ENCODE data around the gene SMIM38. TPM values are rescaled to one million over a fixed set of nuclear protein-coding genes. Genes with fewer than 3 reads are reported as not detected.

Gene SMIM38
- polyA plus RNA-seq, 1 of the 3 experiments (the other 2 are of a cell fraction) = 0.13 TPM

- H3K4me1 ChIP-seq (ENCODE audit: control insufficient read depth in 1 of 2, insufficient read depth in 2 of 2, low read depth in 1 of 2, low read length in 1 of 2) = peaks cover 0 to 5% of the 10 kb centered on the region in 2 experiments; a peak in 1 of 4 replicates
- H3K9me3 ChIP-seq = no peaks in the 10 kb centered on the region
- 100% methylated on average over 1 of the region's 3 CpGs for WGBS (ENCODE audit: low lambda C conversion rate)
- no peak overlapping the region for H3K27ac ChIP-seq (ENCODE audit: low read depth in 2 of 2, low read length in 1 of 2)
- H3K4me3 ChIP-seq (ENCODE audit: low read depth in 2 of 2, low read length in 1 of 2) = no peak overlapping the region
- H3K9ac ChIP-seq = no peak overlapping the region
- H3K36me3 ChIP-seq (replicated peaks in 1 of 2; ENCODE audit: control insufficient read depth in 1 of 2, insufficient read depth in 2 of 2, low read length in 1 of 2) = no peaks in the 10 kb centered on the region
- DNase-seq = no peak
- no peaks in the 10 kb centered on the region for H3K79me2 ChIP-seq (ENCODE audit: insufficient read depth)
- H4K20me1 ChIP-seq (ENCODE audit: insufficient read depth) = no peaks in the 10 kb centered on the region
- no peak overlapping the region for H3K4me2 ChIP-seq
- TF ChIP-seq TCF12 (IDR thresholded peaks at IDR 0.05) (no peak), JUND (IDR thresholded peaks at IDR 0.05) (no peak), TEAD4 (IDR thresholded peaks at IDR 0.05; ENCODE audit: borderline replicate concordance, insufficient read depth) (no peak), MEF2A (IDR thresholded peaks at IDR 0.05; ENCODE audit: borderline replicate concordance, low read depth) (no peak), ELF1 (IDR thresholded peaks at IDR 0.05) (no peak), RCOR1 (IDR thresholded peaks at IDR 0.05; ENCODE audit: low read length) (no peak), MXI1 (IDR thresholded peaks at IDR 0.05; ENCODE audit: low read depth, low read length) (no peak), YY1 (IDR thresholded peaks at IDR 0.05; ENCODE audit: low read depth) (no peak), SIN3A (IDR thresholded peaks at IDR 0.05; ENCODE audit: borderline replicate concordance, low read depth, low read length) (no peak), PBX3 (IDR thresholded peaks at IDR 0.05) (no peak), FOXJ3 (CRISPR knock-in tag; IDR thresholded peaks at IDR 0.05) (no peak), FOSL2 (IDR thresholded peaks at IDR 0.05; ENCODE audit: borderline replicate concordance, low read depth) (no peak), NRF1 (IDR thresholded peaks at IDR 0.05; ENCODE audit: low read depth, low read length) (no peak), RAD21 (IDR thresholded peaks at IDR 0.05; ENCODE audit: low read length) (no peak), FOXM1 (IDR thresholded peaks at IDR 0.05; ENCODE audit: low read depth) (no peak), POLR2AphosphoS5 (IDR thresholded peaks at IDR 0.05; ENCODE audit: low read depth, low read length) (no peak)
- TF ChIP-seq, protein P1, sequence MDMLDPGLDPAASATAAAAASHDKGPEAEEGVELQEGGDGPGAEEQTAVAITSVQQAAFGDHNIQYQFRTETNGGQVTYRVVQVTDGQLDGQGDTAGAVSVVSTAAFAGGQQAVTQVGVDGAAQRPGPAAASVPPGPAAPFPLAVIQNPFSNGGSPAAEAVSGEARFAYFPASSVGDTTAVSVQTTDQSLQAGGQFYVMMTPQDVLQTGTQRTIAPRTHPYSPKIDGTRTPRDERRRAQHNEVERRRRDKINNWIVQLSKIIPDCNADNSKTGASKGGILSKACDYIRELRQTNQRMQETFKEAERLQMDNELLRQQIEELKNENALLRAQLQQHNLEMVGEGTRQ (IDR thresholded peaks at IDR 0.05; ENCODE audit: borderline replicate concordance, low read depth, low read length) = no peak
- TF ChIP-seq, protein P2, sequence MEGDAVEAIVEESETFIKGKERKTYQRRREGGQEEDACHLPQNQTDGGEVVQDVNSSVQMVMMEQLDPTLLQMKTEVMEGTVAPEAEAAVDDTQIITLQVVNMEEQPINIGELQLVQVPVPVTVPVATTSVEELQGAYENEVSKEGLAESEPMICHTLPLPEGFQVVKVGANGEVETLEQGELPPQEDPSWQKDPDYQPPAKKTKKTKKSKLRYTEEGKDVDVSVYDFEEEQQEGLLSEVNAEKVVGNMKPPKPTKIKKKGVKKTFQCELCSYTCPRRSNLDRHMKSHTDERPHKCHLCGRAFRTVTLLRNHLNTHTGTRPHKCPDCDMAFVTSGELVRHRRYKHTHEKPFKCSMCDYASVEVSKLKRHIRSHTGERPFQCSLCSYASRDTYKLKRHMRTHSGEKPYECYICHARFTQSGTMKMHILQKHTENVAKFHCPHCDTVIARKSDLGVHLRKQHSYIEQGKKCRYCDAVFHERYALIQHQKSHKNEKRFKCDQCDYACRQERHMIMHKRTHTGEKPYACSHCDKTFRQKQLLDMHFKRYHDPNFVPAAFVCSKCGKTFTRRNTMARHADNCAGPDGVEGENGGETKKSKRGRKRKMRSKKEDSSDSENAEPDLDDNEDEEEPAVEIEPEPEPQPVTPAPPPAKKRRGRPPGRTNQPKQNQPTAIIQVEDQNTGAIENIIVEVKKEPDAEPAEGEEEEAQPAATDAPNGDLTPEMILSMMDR (IDR thresholded peaks at IDR 0.05) = no peak
- ChIA-PET POLR2A (no interaction called here), CTCF (no interaction called here)
- no peaks in the 10 kb centered on the region for H3F3A ChIP-seq (replicated peaks; ENCODE audit: insufficient read depth)
- no peak overlapping the region for H2AFZ ChIP-seq (ENCODE audit: low read depth)
- H3K27me3 ChIP-seq (ENCODE audit: insufficient read depth) = no peaks in the 10 kb centered on the region
- no peaks in the 10 kb centered on the region for H3K9me2 ChIP-seq
These were observed 17.6 kb downstream of the SMIM38 start for GRCh38 chr11:69173331-69173730.

All from SK-N-SH (cell line).